Esophagus squamous epithelium (tissue), 4 donors: ENCODE data around the gene PILRA.

Experiments
- CTCF ChIP-seq, 6 experiments: fragments of 450-650 bp in 4 of 6; fragments of 200-600 bp in 2 of 6; sonication (generic) in 2 of 6; IDR thresholded peaks; one replicate each; pipeline ENCODE4 v1.5.1; 2016 to 2019; ENCODE audit warnings: antibody characterized with exemption in 6 of 6, mild to moderate bottlenecking in 4 of 6, moderate library complexity in 4 of 6
- POLR2A ChIP-seq, 4 donors: fragments of 450-650 bp; IDR thresholded peaks; one replicate each; pipeline ENCODE4 v1.6.1; 2017; ENCODE audit warnings: antibody characterized with exemption in 4 of 4, mild to moderate bottlenecking in 4 of 4, moderate library complexity in 3 of 4

GRCh38 chr7:100358027-100358856 is 15.0 kb upstream of the PILRA start, which contains the start of gene PILRB:
- TF ChIP-seq CTCF (IDR thresholded peaks at IDR 0.05) (no peak), POLR2A (IDR thresholded peaks at IDR 0.05) (no peak)
